ENCODE data around the gene GPR132.
A peak's percentile ranks its signal among the peaks of the same experiment; 100 is the strongest.

GPR132 gene

GRCh38 chr14:105092171-105093037 lies 27.2 kb upstream of the GPR132 start:
- TF ChIP-seq CTCF (IDR thresholded peaks at IDR 0.05; ENCODE audit: insufficient read depth, low read length) (no peak), REST (IDR thresholded peaks at IDR 0.05; ENCODE audit: insufficient replicate concordance, low read depth) (no peak), GABPA (IDR thresholded peaks at IDR 0.05; ENCODE audit: low read depth) (no peak), POLR2AphosphoS5 (IDR thresholded peaks at IDR 0.05; ENCODE audit: low read depth) (no peak), SPI1 (IDR thresholded peaks at IDR 0.05; ENCODE audit: borderline replicate concordance, low read depth) (no peak)
- no peak for DNase-seq (ENCODE audit: low read depth in 1 of 2, low spot score in 1 of 2)
- H3K27me3 ChIP-seq (ENCODE audit: insufficient read depth, poor library complexity, severe bottlenecking): peaks cover 35% of the 10 kb centered on the region
- H3K4me3 ChIP-seq (replicated peaks; ENCODE audit: insufficient read depth, low read length): peak overlapping the region; percentile 19
- H3K27ac ChIP-seq (replicated peaks): no peak overlapping the region

GRCh38 chr14:105091517-105092170 lies 26.4 kb upstream of the GPR132 start:
- H3K27ac ChIP-seq (replicated peaks): no peak overlapping the region
- peaks cover 40% of the 10 kb centered on the region for H3K27me3 ChIP-seq (ENCODE audit: insufficient read depth, poor library complexity, severe bottlenecking)
- no peak overlapping the region for H3K4me3 ChIP-seq (replicated peaks; ENCODE audit: insufficient read depth, low read length)
- DNase-seq (ENCODE audit: low read depth in 1 of 2, low spot score in 1 of 2): no peak
- no peak for TF ChIP-seq REST (IDR thresholded peaks at IDR 0.05; ENCODE audit: insufficient replicate concordance, low read depth)
- TF ChIP-seq CTCF (IDR thresholded peaks at IDR 0.05; ENCODE audit: insufficient read depth, low read length): no peak
- no peak for TF ChIP-seq POLR2AphosphoS5 (IDR thresholded peaks at IDR 0.05; ENCODE audit: low read depth)
- TF ChIP-seq GABPA (IDR thresholded peaks at IDR 0.05; ENCODE audit: low read depth): no peak
- no peak for TF ChIP-seq SPI1 (IDR thresholded peaks at IDR 0.05; ENCODE audit: borderline replicate concordance, low read depth)

GRCh38 chr14:105091054-105091516 lies 25.9 kb upstream of the GPR132 start:
- TF ChIP-seq CTCF (IDR thresholded peaks at IDR 0.05; ENCODE audit: insufficient read depth, low read length) (no peak), GABPA (IDR thresholded peaks at IDR 0.05; ENCODE audit: low read depth) (no peak), SPI1 (IDR thresholded peaks at IDR 0.05; ENCODE audit: borderline replicate concordance, low read depth) (no peak), POLR2AphosphoS5 (IDR thresholded peaks at IDR 0.05; ENCODE audit: low read depth) (no peak), REST (IDR thresholded peaks at IDR 0.05; ENCODE audit: insufficient replicate concordance, low read depth) (no peak)
- no peak for DNase-seq (ENCODE audit: low read depth in 1 of 2, low spot score in 1 of 2)
- Histone ChIP-seq H3K27me3 (ENCODE audit: insufficient read depth, poor library complexity, severe bottlenecking) (peaks cover 40% of the 10 kb centered on the region), H3K4me3 (replicated peaks; ENCODE audit: insufficient read depth, low read length) (no peak overlapping the region), H3K27ac (replicated peaks) (no peak overlapping the region)

Data from HL-60 (cell line).